BE2C (cell line): ENCODE data around the gene ZRANB1.

ENCODE experiments used
- DNase-seq: peaks from one replicate; pipeline ENCODE4 v3.0.0-alpha.2; 2020
- H3K27me3 ChIP-seq: fragments of 250-450 bp; sonication (Bioruptor Pico); 2 replicates; pipeline ENCODE4 v1.5.1; 2020; ENCODE audit warnings: mild to moderate bottlenecking
- H3K36me3 ChIP-seq: fragments of 250-450 bp; sonication (Bioruptor Pico); 2 replicates; pipeline ENCODE4 v1.5.1; 2020; ENCODE audit warnings: mild to moderate bottlenecking
- H3K4me1 ChIP-seq: fragments of 250-450 bp; sonication (Bioruptor Pico); 2 replicates; pipeline ENCODE4 v1.5.1; 2020
- H3K4me3 ChIP-seq: 2 replicates; pipeline ENCODE4 v1.5.1; 2011; ENCODE audit warnings: low read depth, low read length
- H3K9me3 ChIP-seq: fragments of 250-450 bp; sonication (Bioruptor Pico); 2 replicates; pipeline ENCODE4 v1.5.1; 2020
- CTCF ChIP-seq: IDR thresholded peaks from 2 replicates; pipeline ENCODE4 v1.5.1; 2012; ENCODE audit warnings: mild to moderate bottlenecking, low read depth, low read length

Gene ZRANB1

GRCh38 chr10:124995605-124996004 is 53.7 kb downstream of the ZRANB1 start:
- Histone ChIP-seq H3K36me3 (peaks cover 89% of the 10 kb centered on the region), H3K4me1 (peaks cover 11% of the 10 kb centered on the region), H3K4me3 (no peak overlapping the region), H3K9me3 (no peaks in the 10 kb centered on the region), H3K27me3 (no peaks in the 10 kb centered on the region)
- DNase-seq = no peak
- TF ChIP-seq CTCF = no peak

GRCh38 chr10:124996127-124996853 is 54.4 kb downstream of the ZRANB1 start:
- no peak for DNase-seq
- peaks cover 18% of the 10 kb centered on the region for H3K4me1 ChIP-seq
- no peaks in the 10 kb centered on the region for H3K9me3 ChIP-seq
- no peak for TF ChIP-seq CTCF
- no peaks in the 10 kb centered on the region for H3K27me3 ChIP-seq
- H3K4me3 ChIP-seq = no peak overlapping the region
- H3K36me3 ChIP-seq = peaks cover 85% of the 10 kb centered on the region

- Histone ChIP-seq H3K27me3 (no peaks in the 10 kb centered on the region), H3K9me3 (no peaks in the 10 kb centered on the region), H3K4me1 (peaks cover 22% of the 10 kb centered on the region), H3K36me3 (peaks cover 80% of the 10 kb centered on the region), H3K4me3 (no peak overlapping the region)
- DNase-seq = no peak
- TF ChIP-seq CTCF = no peak
Observed at GRCh38 chr10:124996854-124997215, 54.9 kb downstream of the ZRANB1 start.

- DNase-seq = no peak
- peaks cover 77% of the 10 kb centered on the region for H3K36me3 ChIP-seq
- no peak for TF ChIP-seq CTCF
- H3K4me1 ChIP-seq = peaks cover 26% of the 10 kb centered on the region
- no peak overlapping the region for H3K4me3 ChIP-seq
- no peaks in the 10 kb centered on the region for H3K27me3 ChIP-seq
- H3K9me3 ChIP-seq = no peaks in the 10 kb centered on the region
Observed at GRCh38 chr10:124997306-124997705, 55.4 kb downstream of the ZRANB1 start.

GRCh38 chr10:124997771-124998623 is 56.1 kb downstream of the ZRANB1 start:
- Histone ChIP-seq H3K27me3 (no peaks in the 10 kb centered on the region), H3K36me3 (peaks cover 77% of the 10 kb centered on the region), H3K4me1 (peaks cover 26% of the 10 kb centered on the region), H3K9me3 (no peaks in the 10 kb centered on the region), H3K4me3 (no peak overlapping the region)
- DNase-seq = no peak
- TF ChIP-seq CTCF = no peak
